Thoracic aorta (tissue), 2 donors: Measurements from ENCODE around the gene PDE10A. TPM values are rescaled to one million over a fixed set of nuclear protein-coding genes. Genes with fewer than 3 reads are reported as not detected.

ENCODE experiments used
- ATAC-seq: fragments of 150-250 bp; one replicate; pipeline ENCODE4 v1.8.0; 2017; ENCODE audit warnings: low read depth; ENCODE audit not compliant: insufficient number of reproducible peaks, low FRiP score
- DNase-seq: peaks from one replicate; pipeline ENCODE4 v3.0.0-alpha.2; 2020; ENCODE audit warnings: low spot score
- H3K27ac ChIP-seq, 2 donors: fragments of 200-600 bp; sonication (generic); 1 replicate in 1 of 2; 2 replicates in 1 of 2; pipeline ENCODE4 v1.5.1; 2016; ENCODE audit warnings: mild to moderate bottlenecking in 2 of 2, moderate library complexity in 2 of 2
- H3K27me3 ChIP-seq: fragments of 200-600 bp; sonication (generic); replicated peaks from 2 replicates; pipeline ENCODE4 v1.6.0; 2016; ENCODE audit warnings: mild to moderate bottlenecking; ENCODE audit not compliant: insufficient read depth
- H3K36me3 ChIP-seq: fragments of 200-600 bp; sonication (generic); one replicate; pipeline ENCODE4 v1.5.1; 2016
- H3K4me1 ChIP-seq, 2 donors: fragments of 200-600 bp; sonication (generic); 1 replicate in 1 of 2; 2 replicates in 1 of 2; pipeline versions ENCODE4 v1.5.1 to v1.6.0; 2016; ENCODE audit warnings: low read depth in 2 of 2, mild to moderate bottlenecking in 1 of 2; ENCODE audit not compliant: control insufficient read depth in 1 of 2
- H3K4me3 ChIP-seq: fragments of 200-600 bp; sonication (generic); 2 replicates; pipeline ENCODE4 v1.5.1; 2016; ENCODE audit warnings: mild to moderate bottlenecking
- H3K9me3 ChIP-seq: fragments of 200-600 bp; sonication (generic); 2 replicates; pipeline ENCODE4 v1.5.1; 2016
- total RNA-seq, 2 donors: library from RNA; depleted of rRNA; stranded (reverse); fragments of >200 nt; gene quantifications; one replicate each; pipeline versions ENCODE4 v1.1.0 to v1.2.3, GENCODE V29; 2016
- TF ChIP-seq, protein P1 (sequence below): fragments of 200-600 bp; sonication (generic); IDR thresholded peaks from one replicate; pipeline ENCODE4 v1.5.1; 2019; ENCODE audit warnings: antibody characterized with exemption

Gene PDE10A
- total RNA-seq, 2 donors from 2014 or later: 7.0 to 20.8 TPM

DNA sequence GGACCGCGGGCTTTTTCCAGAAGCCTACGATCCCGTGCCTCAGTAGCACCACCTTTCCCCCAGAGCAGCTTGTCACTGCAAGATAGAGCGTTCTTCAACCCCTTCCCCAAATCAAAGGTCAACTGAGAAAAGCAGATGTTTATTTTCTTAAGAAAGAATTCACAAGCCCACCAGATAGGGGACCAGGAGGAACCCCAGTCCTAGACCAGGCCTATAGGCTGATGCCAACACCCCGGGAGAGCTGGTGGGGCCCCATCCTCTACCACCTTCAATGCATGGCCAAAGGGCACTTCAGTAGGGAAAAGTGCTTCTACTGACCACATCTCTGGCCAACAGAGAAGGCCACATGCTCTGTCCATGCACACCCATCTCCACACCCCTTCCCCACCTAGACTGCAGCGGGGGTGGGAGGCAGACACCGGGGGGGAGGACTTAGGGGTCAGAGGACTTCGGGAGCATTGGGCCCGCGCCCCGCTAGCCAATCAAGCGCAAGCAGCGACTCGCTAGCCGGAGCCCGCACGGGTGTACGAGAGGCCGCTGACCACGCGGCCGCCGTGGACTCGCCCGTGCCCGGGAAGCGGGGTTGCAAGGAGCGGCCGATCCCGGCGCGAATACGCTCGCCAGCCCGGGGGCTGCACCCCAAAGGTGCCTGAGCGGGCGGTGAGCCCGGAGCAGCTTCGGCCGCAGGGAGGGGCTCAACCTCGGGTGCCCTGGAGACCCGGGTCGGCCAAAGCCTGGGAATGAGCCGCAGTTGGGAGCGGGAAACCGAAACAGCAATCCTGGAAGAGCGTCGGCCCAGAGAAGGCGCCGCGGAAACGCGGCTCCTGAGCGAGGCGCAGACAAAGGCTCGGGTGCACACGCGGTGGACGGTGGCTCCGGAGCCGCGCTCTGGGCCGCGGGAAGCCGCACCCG is 2.8 kb downstream of the PDE10A start:
- peaks cover 18 to 33% of the 10 kb centered on the region in 2 donors for H3K4me1 ChIP-seq
- ATAC-seq (no peak), DNase-seq (no peak)
- H3K9me3 ChIP-seq: no peaks in the 10 kb centered on the region
- peak overlapping the region; percentile 80 for H3K4me3 ChIP-seq
- TF ChIP-seq, protein P1, sequence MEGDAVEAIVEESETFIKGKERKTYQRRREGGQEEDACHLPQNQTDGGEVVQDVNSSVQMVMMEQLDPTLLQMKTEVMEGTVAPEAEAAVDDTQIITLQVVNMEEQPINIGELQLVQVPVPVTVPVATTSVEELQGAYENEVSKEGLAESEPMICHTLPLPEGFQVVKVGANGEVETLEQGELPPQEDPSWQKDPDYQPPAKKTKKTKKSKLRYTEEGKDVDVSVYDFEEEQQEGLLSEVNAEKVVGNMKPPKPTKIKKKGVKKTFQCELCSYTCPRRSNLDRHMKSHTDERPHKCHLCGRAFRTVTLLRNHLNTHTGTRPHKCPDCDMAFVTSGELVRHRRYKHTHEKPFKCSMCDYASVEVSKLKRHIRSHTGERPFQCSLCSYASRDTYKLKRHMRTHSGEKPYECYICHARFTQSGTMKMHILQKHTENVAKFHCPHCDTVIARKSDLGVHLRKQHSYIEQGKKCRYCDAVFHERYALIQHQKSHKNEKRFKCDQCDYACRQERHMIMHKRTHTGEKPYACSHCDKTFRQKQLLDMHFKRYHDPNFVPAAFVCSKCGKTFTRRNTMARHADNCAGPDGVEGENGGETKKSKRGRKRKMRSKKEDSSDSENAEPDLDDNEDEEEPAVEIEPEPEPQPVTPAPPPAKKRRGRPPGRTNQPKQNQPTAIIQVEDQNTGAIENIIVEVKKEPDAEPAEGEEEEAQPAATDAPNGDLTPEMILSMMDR: no peak
- H3K27me3 ChIP-seq: no peaks in the 10 kb centered on the region
- no peak overlapping the region for H3K27ac ChIP-seq
- H3K36me3 ChIP-seq: no peaks in the 10 kb centered on the region

DNA sequence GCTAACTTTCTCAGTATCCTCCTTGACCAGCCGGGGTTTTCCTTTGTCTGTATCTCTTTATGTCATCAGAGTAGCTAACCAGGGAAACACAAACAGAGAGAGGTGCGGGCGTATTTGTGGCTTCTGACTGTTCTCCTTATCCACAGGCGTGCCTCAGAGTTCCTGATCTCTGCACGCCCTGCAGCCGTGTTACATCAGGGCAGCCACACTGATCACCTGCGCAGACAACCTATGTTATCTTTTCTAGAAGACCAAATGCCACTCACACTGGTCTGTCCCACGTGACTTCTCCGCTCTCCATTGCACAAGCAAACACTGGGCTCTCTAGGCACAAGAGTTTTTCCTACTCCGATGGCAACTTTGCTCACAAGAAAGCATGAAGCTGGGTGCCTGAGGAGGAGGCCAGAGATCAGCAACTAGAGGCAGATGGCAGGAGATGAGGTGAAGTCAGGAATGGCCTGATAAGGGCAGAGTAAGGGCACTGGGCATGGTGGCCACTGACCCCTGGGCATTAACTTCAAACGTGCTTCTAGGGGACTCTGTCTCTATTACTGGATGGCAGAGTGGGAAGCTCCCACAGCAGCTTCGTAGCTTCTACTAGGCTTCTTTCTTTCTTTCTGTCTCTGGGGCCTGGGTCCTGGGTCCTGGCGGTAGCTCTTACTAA is 4.5 kb downstream of the PDE10A start:
- no peaks in the 10 kb centered on the region for H3K9me3 ChIP-seq
- DNase-seq (no peak), ATAC-seq (no peak)
- TF ChIP-seq, protein P1: no peak
- no peak overlapping the region for H3K4me3 ChIP-seq
- peaks cover 6 to 21% of the 10 kb centered on the region in 2 donors for H3K4me1 ChIP-seq
- no peaks in the 10 kb centered on the region for H3K36me3 ChIP-seq
- H3K27ac ChIP-seq: no peak overlapping the region
- no peaks in the 10 kb centered on the region for H3K27me3 ChIP-seq

DNA sequence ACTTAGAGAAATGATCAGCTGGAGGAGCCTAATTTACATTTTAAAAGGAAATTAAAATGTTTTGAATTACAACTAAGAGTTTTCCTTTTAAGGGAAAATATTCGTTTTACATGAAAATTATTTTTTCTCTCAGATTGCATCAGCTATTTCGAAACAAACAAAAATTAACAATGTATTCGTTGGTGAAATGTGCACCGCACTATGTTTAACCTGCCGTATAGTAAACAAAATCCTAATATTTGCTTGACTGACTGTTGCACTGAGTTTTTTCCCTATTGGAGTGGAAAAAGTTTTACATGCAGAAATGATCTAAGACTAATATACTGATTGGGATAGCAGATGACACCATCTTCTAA is 5.7 kb downstream of the PDE10A start:
- no peak overlapping the region for H3K27ac ChIP-seq
- peaks cover 6 to 20% of the 10 kb centered on the region in 2 donors for H3K4me1 ChIP-seq
- DNase-seq (no peak), ATAC-seq (no peak)
- H3K27me3 ChIP-seq: no peaks in the 10 kb centered on the region
- H3K9me3 ChIP-seq: no peaks in the 10 kb centered on the region
- H3K4me3 ChIP-seq: no peak overlapping the region
- TF ChIP-seq, protein P1: no peak
- no peaks in the 10 kb centered on the region for H3K36me3 ChIP-seq

DNA sequence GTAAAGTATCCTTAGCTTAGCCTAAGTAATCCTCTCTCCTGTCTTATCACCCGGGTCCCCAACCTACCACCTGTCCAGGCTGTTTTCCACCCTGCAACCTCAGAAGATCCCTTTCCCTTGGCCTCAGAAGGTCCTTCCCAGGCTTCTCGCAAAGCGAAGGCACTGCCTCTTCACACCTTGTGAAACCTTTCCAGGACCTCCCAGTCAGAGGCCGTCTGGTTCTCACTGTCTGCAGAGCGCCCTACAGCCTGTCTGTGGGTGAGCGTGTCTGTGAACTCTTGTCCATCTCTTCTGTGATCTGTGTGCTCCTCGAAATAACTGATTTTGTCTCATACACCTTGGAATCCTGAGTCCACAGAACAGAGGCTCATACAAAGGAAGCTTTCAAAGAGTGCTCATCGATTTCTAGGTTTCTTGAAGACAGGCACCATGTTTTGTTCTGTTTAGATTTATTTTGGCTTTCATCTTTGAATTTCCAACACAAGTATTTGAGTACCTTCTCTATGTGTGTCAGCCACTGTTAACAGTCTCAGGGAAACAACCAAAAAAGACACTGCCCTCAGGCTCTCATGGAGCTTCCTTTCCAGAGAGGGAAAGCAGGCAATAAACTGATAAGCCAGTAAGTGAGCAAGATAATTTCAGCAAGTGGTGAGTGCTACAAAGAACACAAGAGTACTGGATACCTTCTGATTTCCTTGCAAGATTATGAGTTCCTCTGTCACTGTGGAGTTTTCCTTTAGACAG is 6.3 kb downstream of the PDE10A start:
- ATAC-seq: no peak
- Histone ChIP-seq H3K36me3 (no peaks in the 10 kb centered on the region), H3K27me3 (no peaks in the 10 kb centered on the region), H3K4me1 (peaks cover 6 to 20% of the 10 kb centered on the region in 2 donors), H3K9me3 (no peaks in the 10 kb centered on the region), H3K4me3 (no peak overlapping the region), H3K27ac (no peak overlapping the region)
- TF ChIP-seq, protein P1: no peak
- DNase-seq: no peak

DNA sequence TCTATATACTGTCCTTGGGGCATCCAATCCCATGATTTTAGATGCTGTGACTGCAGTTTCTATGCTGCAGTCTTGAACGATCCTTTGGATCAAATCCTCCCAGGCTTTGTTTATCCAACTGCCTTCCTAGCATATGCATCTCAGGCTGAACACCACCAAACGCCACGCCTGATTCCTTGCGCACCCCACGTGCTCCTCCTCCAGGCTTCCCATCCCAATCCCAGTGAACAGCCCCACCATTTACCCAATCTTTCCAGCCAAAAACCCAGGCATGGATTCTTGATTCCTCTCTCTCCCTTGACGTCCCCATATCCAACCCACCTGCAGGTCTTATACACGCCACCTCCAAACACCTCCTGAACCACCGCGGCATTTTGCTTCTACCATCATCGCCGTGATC is 7.8 kb downstream of the PDE10A start:
- H3K27ac ChIP-seq: no peak overlapping the region
- H3K36me3 ChIP-seq: no peaks in the 10 kb centered on the region
- H3K9me3 ChIP-seq: no peaks in the 10 kb centered on the region
- ATAC-seq (no peak), DNase-seq (no peak)
- no peaks in the 10 kb centered on the region for H3K27me3 ChIP-seq
- TF ChIP-seq, protein P1: no peak
- no peak overlapping the region for H3K4me3 ChIP-seq
- H3K4me1 ChIP-seq: peaks cover 0 to 4% of the 10 kb centered on the region in 2 donors
